NCI-H82 treated with DMSO at 0.1 percent for 48 hours (cell line): Measurements from ENCODE around the gene THBS4.

Source experiments
- DNase-seq: peaks from one replicate; lab custom pipeline; 2025; ENCODE audit not compliant: unreplicated experiment; lab: John Stamatoyannopoulos, UW

The THBS4 gene

GRCh38 chr5:80034962-80035821 is at the start of gene THBS4:
TSS of gene THBS4 (plus strand) at chr5:80035348. CDS start at chr5:80035538, 190 bp downstream.
- DNase-seq, result no peak

- no peak for DNase-seq
Observed at GRCh38 chr5:79986260-79986659, 48.9 kb upstream of the THBS4 start.

GRCh38 chr5:79990205-79990597 is 44.9 kb upstream of the THBS4 start:
- DNase-seq, result no peak

DNA sequence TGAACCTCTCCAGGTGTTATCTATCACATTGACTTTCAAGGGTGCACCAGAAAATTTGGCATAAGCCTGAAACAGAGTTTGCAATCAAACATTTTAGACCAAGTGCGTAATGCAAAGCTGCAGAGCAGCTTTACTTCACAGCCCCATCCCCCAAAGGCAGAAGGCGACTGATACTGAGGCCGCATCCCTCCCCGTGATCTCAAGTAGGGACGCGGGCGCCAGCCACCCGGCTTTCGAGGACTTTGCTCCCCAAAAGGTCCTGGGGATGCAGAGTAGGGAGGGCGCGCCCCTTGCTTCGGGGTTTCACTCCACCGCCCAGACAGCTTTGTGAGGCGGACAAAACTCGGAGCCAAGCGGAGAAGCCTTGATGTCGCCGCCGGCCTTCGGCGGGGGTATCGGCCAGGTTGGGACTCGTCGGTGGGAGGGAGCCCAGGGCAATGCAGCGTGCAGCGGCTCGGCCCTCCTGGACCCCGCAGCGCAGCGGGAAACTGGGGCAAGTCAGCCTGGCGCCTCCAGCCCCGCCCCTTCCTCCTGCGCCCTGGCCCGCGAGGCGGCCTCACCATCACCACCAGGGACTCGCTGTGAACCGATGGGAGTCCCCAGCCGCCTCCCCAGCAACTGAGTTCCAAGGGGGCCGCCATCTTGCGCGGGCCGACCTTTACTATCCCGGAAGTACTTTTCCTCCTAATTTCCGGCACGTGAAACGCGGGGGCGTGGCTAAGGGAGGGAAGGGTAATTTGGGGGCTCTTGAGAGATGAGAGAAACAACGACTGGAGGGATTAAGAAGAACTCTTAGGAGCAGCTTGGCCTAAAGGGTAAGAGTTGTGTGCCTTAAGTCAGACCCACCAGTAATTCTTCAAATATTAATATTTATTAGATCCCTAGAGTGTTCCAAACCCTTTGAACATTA is 44.3 kb upstream of the THBS4 start, which contains the start of gene MTX3:
TSS of gene MTX3 (minus strand) at position 665 of the 910 bp plus-strand sequence. CDS start at position 641, 24 bp downstream.
- DNase-seq, result peak; percentile 86

DNA sequence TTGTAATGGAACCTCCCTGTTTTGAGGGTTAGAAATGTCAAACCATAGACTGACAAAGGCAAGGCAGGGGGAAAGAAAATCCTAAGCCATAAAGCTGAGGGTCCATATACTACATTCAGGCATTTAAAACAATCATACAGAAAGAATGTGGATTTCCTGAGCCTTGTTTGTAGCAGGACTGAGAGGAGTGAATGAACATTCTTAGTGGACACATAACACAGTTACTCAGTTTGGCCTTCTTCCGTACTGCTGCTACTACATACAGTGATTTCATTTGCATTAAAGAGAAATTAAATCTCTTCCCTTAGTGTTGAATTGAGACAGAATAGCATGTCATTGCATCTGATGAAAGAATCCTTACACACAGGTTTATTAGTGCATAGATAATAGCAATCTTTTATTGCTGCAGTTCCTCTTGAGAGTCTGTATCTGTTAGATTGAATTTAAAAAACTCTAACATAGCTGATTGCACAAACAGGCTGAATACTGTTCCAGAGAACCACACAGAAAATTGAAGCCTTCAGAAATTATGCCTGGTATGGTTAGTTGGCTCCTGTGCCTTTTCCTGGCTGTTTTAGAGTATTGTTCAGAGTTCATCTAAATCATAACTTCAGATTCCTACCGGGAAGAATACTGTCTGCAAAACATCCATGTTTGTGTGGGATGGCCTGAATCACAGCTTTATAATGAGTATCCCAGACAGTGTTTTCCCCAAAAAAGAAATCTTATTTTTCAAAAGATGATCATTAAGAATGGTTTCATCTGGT is 42.1 kb upstream of the THBS4 start:
- no peak for DNase-seq

- DNase-seq, result no peak
Observed at GRCh38 chr5:79999722-80000121, 35.4 kb upstream of the THBS4 start.

DNA sequence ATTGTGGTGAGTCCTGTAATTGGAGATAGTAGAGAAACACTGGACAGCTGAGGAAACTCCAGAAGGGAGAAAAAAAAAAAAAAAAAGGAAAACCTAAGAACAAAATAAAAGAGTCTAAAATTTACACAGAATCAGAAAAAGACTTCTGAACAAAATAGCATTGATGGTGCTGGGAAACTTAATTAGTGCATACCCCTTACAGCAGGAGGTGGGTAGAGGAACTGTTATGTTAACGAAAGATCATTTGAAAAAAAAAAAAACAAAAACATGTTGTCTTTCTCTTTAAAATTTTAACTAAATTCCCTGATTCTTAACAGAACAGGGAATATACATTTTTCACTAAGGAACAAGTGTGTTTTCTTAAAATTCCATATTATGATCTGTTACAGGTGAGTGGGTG is 32.5 kb upstream of the THBS4 start:
- no peak for DNase-seq

DNA sequence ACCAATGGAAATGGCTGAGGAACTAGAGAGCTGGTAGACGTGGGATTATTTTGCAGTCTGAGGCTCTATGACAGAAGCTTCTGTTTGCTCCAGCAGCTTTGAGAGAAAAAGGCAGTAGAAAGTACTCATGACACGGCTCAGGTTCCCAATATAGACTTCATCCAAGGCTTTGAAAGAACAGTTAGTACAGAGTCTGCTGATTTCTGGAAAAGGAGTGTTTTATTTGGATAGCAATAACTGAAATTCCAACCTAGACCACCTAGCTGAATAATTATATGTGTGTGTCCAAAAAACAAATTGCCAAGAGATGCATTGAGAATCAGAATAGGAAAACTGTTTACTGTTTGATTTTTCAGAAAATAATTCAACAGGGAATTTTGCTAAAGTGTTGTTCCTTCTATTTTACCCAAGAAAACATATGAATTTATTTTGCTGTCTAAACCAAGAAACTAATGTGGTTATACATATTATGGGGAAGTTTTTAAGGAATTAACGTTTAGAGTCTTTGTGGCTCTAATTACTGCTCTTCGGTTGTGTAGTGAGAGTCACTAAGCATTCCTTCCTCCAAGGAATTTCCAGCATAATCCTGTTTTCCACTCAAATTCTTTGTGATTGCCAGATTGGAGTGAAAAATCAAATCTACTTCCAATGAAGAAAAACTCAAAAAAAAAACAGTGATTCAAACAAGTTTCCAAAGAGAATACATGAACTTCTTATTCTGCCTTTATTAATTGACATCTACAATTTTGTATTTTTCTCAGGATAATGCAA is 26.0 kb upstream of the THBS4 start:
- DNase-seq, result no peak

GRCh38 chr5:80010754-80011392 is 24.3 kb upstream of the THBS4 start:
- no peak for DNase-seq

DNA sequence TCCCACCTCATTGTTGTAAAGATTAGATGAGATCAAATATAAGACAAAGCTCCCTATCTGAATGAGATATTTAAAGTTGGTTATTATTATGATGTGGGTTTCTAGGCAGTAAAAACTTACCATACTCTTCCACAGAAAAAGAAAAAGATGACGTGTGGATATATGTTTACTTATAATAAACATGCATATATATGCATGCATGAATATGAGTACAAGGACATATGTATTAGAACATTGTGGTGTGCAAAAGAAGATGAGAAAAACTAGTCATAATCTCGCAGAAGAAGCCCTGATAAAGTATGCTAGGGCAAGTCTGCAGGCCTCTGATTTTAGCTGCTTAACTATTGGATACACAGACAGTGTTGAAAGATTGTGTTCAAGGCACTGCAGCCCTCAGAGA is 10.1 kb upstream of the THBS4 start:
- DNase-seq, result no peak

GRCh38 chr5:80026841-80027240 is 8.3 kb upstream of the THBS4 start:
- no peak for DNase-seq

- no peak for DNase-seq
Observed at GRCh38 chr5:80031109-80031508, 4.0 kb upstream of the THBS4 start.

GRCh38 chr5:80033513-80033912 is 1.6 kb upstream of the THBS4 start:
- DNase-seq, result no peak

- no peak for DNase-seq
Observed at GRCh38 chr5:80034559-80034958, 589 bp upstream of the THBS4 start.

DNA sequence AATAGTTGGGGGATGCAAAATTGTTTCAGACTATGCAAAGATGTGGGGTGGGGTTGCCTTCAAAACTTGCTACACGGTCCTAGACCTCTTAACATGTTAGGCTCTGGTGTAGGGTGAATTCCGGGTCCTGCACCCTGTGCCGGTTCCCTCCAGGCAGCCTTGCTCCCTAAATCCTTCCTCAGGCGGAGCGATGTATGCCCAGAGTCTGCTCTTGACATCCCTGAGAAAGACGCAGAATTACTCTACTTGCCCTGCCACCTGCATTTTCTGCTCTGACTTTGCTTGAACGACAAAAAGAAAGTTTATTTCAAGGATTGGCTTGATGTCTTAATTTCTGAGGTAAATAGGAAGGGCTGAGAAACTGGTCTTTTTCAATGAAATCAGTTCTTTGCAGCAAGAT is 691 bp downstream of the THBS4 start:
- DNase-seq, result no peak

DNA sequence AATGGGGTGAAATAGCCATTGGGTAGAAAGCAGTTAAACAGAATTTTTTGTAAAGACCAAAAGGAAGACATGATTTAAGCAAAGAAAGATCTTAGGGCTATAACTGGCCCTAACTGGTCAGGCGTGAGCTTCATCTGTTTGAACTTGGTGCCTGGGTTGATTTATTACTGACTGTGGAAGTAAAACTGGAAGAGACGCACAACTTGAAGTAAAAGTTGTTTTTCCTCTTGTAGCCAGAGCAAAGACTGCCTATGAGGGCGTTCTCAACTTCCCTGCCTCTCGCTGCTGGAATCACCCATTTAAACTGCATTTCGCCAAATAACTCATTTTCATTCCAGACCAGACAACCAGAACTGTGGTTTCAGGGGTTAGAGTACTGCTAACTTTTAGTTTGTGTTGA is 1.5 kb downstream of the THBS4 start:
- DNase-seq, result no peak

GRCh38 chr5:80037366-80037765 is 2.2 kb downstream of the THBS4 start:
- peak; percentile 64 for DNase-seq

- DNase-seq, result no peak
Observed at GRCh38 chr5:80039650-80040049, 4.5 kb downstream of the THBS4 start.

DNA sequence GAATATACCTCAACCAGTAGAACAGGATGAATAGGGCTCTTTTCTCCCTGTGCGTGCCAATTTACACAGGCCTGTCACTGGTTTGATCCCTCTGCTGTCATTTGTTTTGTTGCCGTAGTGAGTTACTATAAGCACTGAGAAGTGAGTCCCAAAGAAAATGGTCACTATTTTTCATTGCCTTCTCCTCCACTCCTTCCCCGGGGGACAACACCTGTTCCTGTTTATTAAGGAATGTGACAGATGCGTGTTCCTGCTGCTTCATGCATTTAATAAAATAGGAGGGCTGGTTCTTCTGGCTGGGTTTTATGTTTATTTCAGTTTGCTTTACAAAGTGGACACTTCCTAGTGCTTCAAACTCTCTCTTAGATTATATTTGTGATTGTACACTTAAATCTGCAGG is 6.4 kb downstream of the THBS4 start:
- no peak for DNase-seq

GRCh38 chr5:80042330-80042729 is 7.2 kb downstream of the THBS4 start:
- DNase-seq, result no peak
